NK-92 (cell line): ENCODE measurements around the gene ITIH2.

Source experiments
- DNase-seq: peaks from one replicate; lab custom pipeline; 2025; ENCODE audit not compliant: unreplicated experiment; lab: John Stamatoyannopoulos, UW

ITIH2 gene

DNA sequence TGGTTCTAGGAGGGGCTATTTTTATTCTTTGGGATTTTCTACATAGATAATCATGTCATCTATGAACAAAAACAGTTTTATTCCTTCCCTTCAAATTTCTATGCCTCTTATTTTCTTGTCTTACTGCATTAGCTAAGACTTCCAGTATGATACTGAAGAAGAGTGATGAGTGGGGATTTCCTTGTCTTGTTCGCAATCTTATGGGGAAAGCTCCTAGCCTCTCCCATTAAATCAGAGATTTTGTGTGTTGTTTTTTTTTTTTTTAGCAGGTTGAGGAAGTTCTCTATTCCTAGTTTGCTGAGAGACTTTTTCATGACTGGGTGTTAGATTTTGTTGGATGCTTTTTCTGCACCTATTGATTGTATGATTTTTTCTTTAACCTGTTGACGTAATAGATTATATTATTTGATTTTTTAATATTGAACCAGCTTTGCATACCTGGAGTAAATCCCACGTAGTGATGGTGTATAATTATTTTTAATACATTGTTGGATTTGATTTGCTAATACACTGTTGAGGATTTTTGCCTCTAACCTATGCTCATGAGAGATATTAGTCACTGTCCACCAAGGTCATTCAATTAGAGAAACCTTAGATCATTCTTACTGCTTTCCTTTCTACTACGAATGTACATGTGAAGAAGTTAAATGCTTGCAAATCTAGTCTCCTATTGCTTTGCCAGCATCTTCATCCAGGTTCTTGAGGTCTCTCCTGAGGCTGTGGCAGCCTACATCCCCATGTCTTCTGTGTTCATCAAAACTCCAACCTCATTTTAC, 91.3 kb downstream of the ITIH2 start:
- DNase-seq: no peak

DNA sequence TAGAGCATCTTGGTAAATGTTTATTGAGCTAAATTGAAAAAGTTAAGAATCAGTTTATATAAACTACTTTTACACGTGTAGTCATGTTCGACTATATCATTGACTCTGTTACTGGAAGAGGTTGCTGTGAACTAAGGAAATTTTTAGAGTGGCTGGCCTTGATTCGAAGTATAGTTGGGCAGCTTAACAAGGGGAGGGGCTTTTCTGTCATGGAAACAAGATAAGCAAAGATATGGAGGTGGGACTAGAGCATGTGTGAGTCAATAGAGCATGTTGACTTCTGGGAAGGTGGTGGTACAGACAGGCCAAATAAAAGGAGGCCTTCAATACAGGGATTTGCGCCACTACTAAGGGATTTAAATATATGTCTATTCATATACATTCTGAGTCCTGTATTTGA, 92.5 kb downstream of the ITIH2 start:
- no peak for DNase-seq

- DNase-seq: no peak
Observed at GRCh38 chr10:7797582-7797981, 94.5 kb downstream of the ITIH2 start.
